ENCODE data around the gene TMEM106C. TPM values are rescaled to one million over a fixed set of nuclear protein-coding genes. Genes with fewer than 3 reads are reported as not detected.

The TMEM106C gene
- total and polyA plus RNA-seq, 9 of the 15 experiments (the other 6 are each of a cell fraction or from before 2014, with no cell fraction given): 37.6 to 183 (median 57.2) TPM

GRCh38 chr12:48004053-48004941 lies 40.9 kb downstream of the TMEM106C start, which contains the start of gene COL2A1:
Gene COL2A1, minus strand, starts transcription at chr12:48004476. Its CDS starts 155 bp downstream, at chr12:48004321.
- H4K20me1 ChIP-seq (replicated peaks; ENCODE audit: control insufficient read depth, insufficient read depth, low read length): 0 out of 2 replicates have a peak, but pooled peaks cover 3% of the 10 kb centered on the region
- DNase-seq (ENCODE audit: extremely low read depth in 1 of 4, low spot score in 3 of 4): no peak
- H3K4me2 ChIP-seq (ENCODE audit: insufficient read depth, low read length): no peak within 1 kb of the TSS
- peaks cover 0 to 28% of the 10 kb centered on the region in 2 experiments; a peak in 2 of 5 replicates for H3K4me1 ChIP-seq (replicated peaks in 1 of 2; ENCODE audit: control insufficient read depth in 2 of 2, insufficient read depth in 2 of 2, low read length in 2 of 2)
- POLR2A ChIA-PET: no interaction called here
- H3K79me2 ChIP-seq (ENCODE audit: control insufficient read depth, insufficient read depth, low read length): no peaks in the 10 kb centered on the region
- H3K9ac ChIP-seq (ENCODE audit: insufficient read depth in 1 of 2, low read depth in 2 of 2, low read length in 2 of 2): no peak within 1 kb of the TSS
- H3K36me3 ChIP-seq (ENCODE audit: control insufficient read depth, insufficient read depth, low read length): no peaks in the 10 kb centered on the region
- intact Hi-C loops (cut with micrococcal nuclease) (no loop called here), in situ Hi-C loops (cut with MboI) (no loop called here)
- TF ChIP-seq EZH2 (IDR thresholded peaks at IDR 0.05; ENCODE audit: borderline replicate concordance, low read depth, low read length) (0 out of 2 replicates have a peak, but pooled peaks have one; percentile 1), MIER1 (IDR thresholded peaks at IDR 0.05; ENCODE audit: low read depth) (no peak), ZC3H4 (CRISPR knock-in tag; IDR thresholded peaks at IDR 0.05; ENCODE audit: borderline replicate concordance) (no peak)
- no peaks in the 10 kb centered on the region for H3K9me3 ChIP-seq (replicated peaks; ENCODE audit: control insufficient read depth, insufficient read depth, low read depth, low read length)
- FAIRE-seq: no peak
- WGBS (ENCODE audit: insufficient coverage, low coverage, missing lambda C conversion rate): 39% methylated on average over 51 of the region's 83 CpGs
- peaks cover 61 to 65% of the 10 kb centered on the region in 2 experiments for H3K27me3 ChIP-seq (ENCODE audit: control insufficient read depth in 2 of 2, insufficient read depth in 2 of 2, low read length in 2 of 2)
- CTCF ChIA-PET (ENCODE audit: low intra/inter-chr PET ratio): no interaction called here
- ATAC-seq: no peak
- no peak within 1 kb of the TSS for H3K27ac ChIP-seq (ENCODE audit: extremely low read depth, low read depth, low read length)
- H2AFZ ChIP-seq (ENCODE audit: low read depth, low read length): no peak within 1 kb of the TSS
- no peak within 1 kb of the TSS for H3K4me3 ChIP-seq
- no TSS peak for BruUV-seq (replicated peaks)
- H3K9me1 ChIP-seq (ENCODE audit: control insufficient read depth, insufficient read depth, low read length): no peaks in the 10 kb centered on the region
